Muscle layer of colon (tissue), 2 donors: ENCODE measurements around the gene OR52A5.
"Not testable (repeated sequence)": the region's sequence is repeated elsewhere in the genome, so short reads cannot be mapped to it uniquely, and the experiment has no call there.

Experiments used
- H3K27ac ChIP-seq: one replicate; pipeline ENCODE4 v1.7.0; 2013; ENCODE audit warnings: low read depth, mild to moderate bottlenecking, low read length, moderate library complexity
- H3K27me3 ChIP-seq, 2 donors: one replicate each; pipeline ENCODE4 v1.7.0; 2013; ENCODE audit warnings: low read length in 2 of 2, mild to moderate bottlenecking in 2 of 2; ENCODE audit not compliant: insufficient read depth in 2 of 2, control insufficient read depth in 1 of 2
- H3K36me3 ChIP-seq: one replicate; pipeline ENCODE4 v1.7.0; 2013; ENCODE audit warnings: mild to moderate bottlenecking, low read length; ENCODE audit not compliant: insufficient read depth
- H3K4me1 ChIP-seq: one replicate; pipeline ENCODE4 v1.7.0; 2013; ENCODE audit warnings: mild to moderate bottlenecking, low read length; ENCODE audit not compliant: insufficient read depth
- H3K4me3 ChIP-seq, 2 donors: one replicate each; pipeline ENCODE4 v1.7.0; 2013; ENCODE audit warnings: low read length in 2 of 2, low read depth in 1 of 2, mild to moderate bottlenecking in 1 of 2, moderate library complexity in 1 of 2
- H3K9ac ChIP-seq: one replicate; pipeline ENCODE4 v1.7.0; 2013; ENCODE audit warnings: low read length
- H3K9me3 ChIP-seq: one replicate; pipeline ENCODE4 v1.7.0; 2013; ENCODE audit warnings: mild to moderate bottlenecking, low read length
- donor health status: abdominal sarcoma.
- donor health status: Adenocarcinoma of cecum.

The OR52A5 gene

GRCh38 chr11:5151713-5152153, 13.6 kb upstream of the OR52A5 start:
- H3K9ac ChIP-seq = no peak overlapping the region
- no peak overlapping the region for H3K27ac ChIP-seq
- no peaks in the 10 kb centered on the region for H3K36me3 ChIP-seq
- H3K4me3 ChIP-seq = no peak overlapping the region
- H3K4me1 ChIP-seq = no peaks in the 10 kb centered on the region
- H3K9me3 ChIP-seq = no peaks in the 10 kb centered on the region
- H3K27me3 ChIP-seq = no peaks in the 10 kb centered on the region

- not testable (repeated sequence) for H3K4me1 ChIP-seq, H3K27ac ChIP-seq, H3K9me3 ChIP-seq, H3K36me3 ChIP-seq, H3K9ac ChIP-seq, H3K4me3 ChIP-seq, H3K27me3 ChIP-seq
Measured at GRCh38 chr11:5144206-5144605, 6.0 kb upstream of the OR52A5 start.

- Histone ChIP-seq H3K4me3 (no peak overlapping the region), H3K27me3 (no peaks in the 10 kb centered on the region), H3K4me1 (no peaks in the 10 kb centered on the region), H3K9ac (no peak overlapping the region), H3K27ac (no peak overlapping the region), H3K36me3 (no peaks in the 10 kb centered on the region), H3K9me3 (no peaks in the 10 kb centered on the region)
Measured at GRCh38 chr11:5137014-5137413, 1.1 kb downstream of the OR52A5 start.

- H3K27ac ChIP-seq = no peak overlapping the region
- H3K9me3 ChIP-seq = no peaks in the 10 kb centered on the region
- H3K9ac ChIP-seq = no peak overlapping the region
- no peaks in the 10 kb centered on the region for H3K4me1 ChIP-seq
- no peak overlapping the region for H3K4me3 ChIP-seq
- H3K36me3 ChIP-seq = no peaks in the 10 kb centered on the region
- H3K27me3 ChIP-seq = no peaks in the 10 kb centered on the region
Measured at GRCh38 chr11:5136261-5136660, 1.9 kb downstream of the OR52A5 start.

- no peak overlapping the region for H3K9ac ChIP-seq
- no peaks in the 10 kb centered on the region for H3K9me3 ChIP-seq
- no peak overlapping the region for H3K27ac ChIP-seq
- no peak overlapping the region for H3K4me3 ChIP-seq
- no peaks in the 10 kb centered on the region for H3K36me3 ChIP-seq
- no peaks in the 10 kb centered on the region for H3K27me3 ChIP-seq
- no peaks in the 10 kb centered on the region for H3K4me1 ChIP-seq
Measured at GRCh38 chr11:5131584-5132335, 6.4 kb downstream of the OR52A5 start.

GRCh38 chr11:5129457-5129877, 8.7 kb downstream of the OR52A5 start:
- Histone ChIP-seq H3K27me3 (no peaks in the 10 kb centered on the region), H3K9me3 (no peaks in the 10 kb centered on the region), H3K27ac (no peak overlapping the region), H3K36me3 (no peaks in the 10 kb centered on the region), H3K4me3 (no peak overlapping the region), H3K9ac (no peak overlapping the region), H3K4me1 (no peaks in the 10 kb centered on the region)

- Histone ChIP-seq H3K4me1 (no peaks in the 10 kb centered on the region), H3K27ac (no peak overlapping the region), H3K27me3 (no peaks in the 10 kb centered on the region), H3K36me3 (no peaks in the 10 kb centered on the region), H3K9ac (no peak overlapping the region), H3K9me3 (no peaks in the 10 kb centered on the region), H3K4me3 (no peak overlapping the region)
Measured at GRCh38 chr11:5124891-5125620, 13.1 kb downstream of the OR52A5 start.

GRCh38 chr11:5123802-5124521, 14.2 kb downstream of the OR52A5 start:
- no peak overlapping the region for H3K27ac ChIP-seq
- H3K4me1 ChIP-seq = no peaks in the 10 kb centered on the region
- H3K36me3 ChIP-seq = no peaks in the 10 kb centered on the region
- H3K9me3 ChIP-seq = no peaks in the 10 kb centered on the region
- no peak overlapping the region for H3K4me3 ChIP-seq
- no peaks in the 10 kb centered on the region for H3K27me3 ChIP-seq
- H3K9ac ChIP-seq = no peak overlapping the region

GRCh38 chr11:5118893-5119292, 19.3 kb downstream of the OR52A5 start:
- Histone ChIP-seq H3K9ac (no peak overlapping the region), H3K9me3 (peaks cover 4% of the 10 kb centered on the region), H3K4me1 (no peaks in the 10 kb centered on the region), H3K36me3 (no peaks in the 10 kb centered on the region), H3K4me3 (no peak overlapping the region), H3K27me3 (no peaks in the 10 kb centered on the region), H3K27ac (no peak overlapping the region)

- no peak overlapping the region for H3K9ac ChIP-seq
- H3K36me3 ChIP-seq = no peaks in the 10 kb centered on the region
Measured at GRCh38 chr11:5117588-5117987, 20.6 kb downstream of the OR52A5 start.

GRCh38 chr11:5115339-5115738, 22.8 kb downstream of the OR52A5 start:
- Histone ChIP-seq H3K9me3 (peaks cover 4% of the 10 kb centered on the region), H3K4me1 (no peaks in the 10 kb centered on the region), H3K27ac (no peak overlapping the region), H3K27me3 (no peaks in the 10 kb centered on the region), H3K4me3 (no peak overlapping the region), H3K9ac (no peak overlapping the region), H3K36me3 (no peaks in the 10 kb centered on the region)

More at GRCh38 chr11:5117588-5117987, 20.6 kb downstream of the OR52A5 start:
- Histone ChIP-seq H3K27ac (no peak overlapping the region), H3K4me1 (no peaks in the 10 kb centered on the region), H3K27me3 (no peaks in the 10 kb centered on the region), H3K4me3 (no peak overlapping the region), H3K9me3 (peaks cover 4% of the 10 kb centered on the region)
